ENCODE data around the gene PLIN4.

The PLIN4 gene

GRCh38 chr19:4452230-4452990, 65.9 kb downstream of the PLIN4 start:
- TF ChIP-seq, protein P1, sequence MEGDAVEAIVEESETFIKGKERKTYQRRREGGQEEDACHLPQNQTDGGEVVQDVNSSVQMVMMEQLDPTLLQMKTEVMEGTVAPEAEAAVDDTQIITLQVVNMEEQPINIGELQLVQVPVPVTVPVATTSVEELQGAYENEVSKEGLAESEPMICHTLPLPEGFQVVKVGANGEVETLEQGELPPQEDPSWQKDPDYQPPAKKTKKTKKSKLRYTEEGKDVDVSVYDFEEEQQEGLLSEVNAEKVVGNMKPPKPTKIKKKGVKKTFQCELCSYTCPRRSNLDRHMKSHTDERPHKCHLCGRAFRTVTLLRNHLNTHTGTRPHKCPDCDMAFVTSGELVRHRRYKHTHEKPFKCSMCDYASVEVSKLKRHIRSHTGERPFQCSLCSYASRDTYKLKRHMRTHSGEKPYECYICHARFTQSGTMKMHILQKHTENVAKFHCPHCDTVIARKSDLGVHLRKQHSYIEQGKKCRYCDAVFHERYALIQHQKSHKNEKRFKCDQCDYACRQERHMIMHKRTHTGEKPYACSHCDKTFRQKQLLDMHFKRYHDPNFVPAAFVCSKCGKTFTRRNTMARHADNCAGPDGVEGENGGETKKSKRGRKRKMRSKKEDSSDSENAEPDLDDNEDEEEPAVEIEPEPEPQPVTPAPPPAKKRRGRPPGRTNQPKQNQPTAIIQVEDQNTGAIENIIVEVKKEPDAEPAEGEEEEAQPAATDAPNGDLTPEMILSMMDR (IDR thresholded peaks at IDR 0.05) = no peak
- no peak overlapping the region for H3K27ac ChIP-seq
- no peak for DNase-seq (ENCODE audit: low spot score)
- H3K4me3 ChIP-seq = no peak overlapping the region

Data from coronary artery (tissue), 2 donors.